HepG2 (cell line): ENCODE data around the gene CMIP. TPM values are rescaled to one million over a fixed set of nuclear protein-coding genes. Genes with fewer than 3 reads are reported as not detected.

Experiments
- ONECUT2 ChIP-seq: sonication (generic); formaldehyde crosslinking; IDR thresholded peaks from 2 replicates; pipeline ENCODE4 v1.4.0; 2020; ENCODE audit warnings: missing genetic modification reagents
- THAP9 ChIP-seq: sonication (generic); formaldehyde crosslinking; IDR thresholded peaks from 2 replicates; pipeline ENCODE4; 2020; ENCODE audit warnings: missing genetic modification reagents, mild to moderate bottlenecking, borderline replicate concordance
- ZFYVE20 ChIP-seq: sonication (generic); formaldehyde crosslinking; IDR thresholded peaks from 2 replicates; pipeline ENCODE4 v1.8.0; 2023; ENCODE audit warnings: low read depth, mild to moderate bottlenecking, moderate library complexity, missing genetic modification reagents, borderline replicate concordance
- ZNF232 ChIP-seq: sonication (generic); formaldehyde crosslinking; IDR thresholded peaks from 2 replicates; pipeline ENCODE4 v1.4.0; 2020; ENCODE audit warnings: missing genetic modification reagents, borderline replicate concordance
- ZNF567 ChIP-seq: sonication (generic); formaldehyde crosslinking; IDR thresholded peaks from 2 replicates; pipeline ENCODE4 v1.8.1; 2023; ENCODE audit warnings: mild to moderate bottlenecking, missing genetic modification reagents, borderline replicate concordance
- ZNF782 ChIP-seq: sonication (generic); formaldehyde crosslinking; IDR thresholded peaks from 2 replicates; pipeline ENCODE4 v1.4.0; 2020; ENCODE audit warnings: missing genetic modification reagents, mild to moderate bottlenecking, borderline replicate concordance
- ZNF883 ChIP-seq: sonication (generic); formaldehyde crosslinking; IDR thresholded peaks from 2 replicates; pipeline ENCODE4 v1.5.1; 2020; ENCODE audit warnings: mild to moderate bottlenecking, missing genetic modification reagents; ENCODE audit errors: not compliant biosample characterization
- ZSCAN21 ChIP-seq: sonication (generic); formaldehyde crosslinking; IDR thresholded peaks from 2 replicates; pipeline ENCODE4 v1.8.0; 2022; ENCODE audit warnings: mild to moderate bottlenecking, missing genetic modification reagents, moderate library complexity, borderline replicate concordance
- ZSCAN22 ChIP-seq: sonication (generic); formaldehyde crosslinking; IDR thresholded peaks from 2 replicates; pipeline ENCODE4 v1.4.0; 2020; ENCODE audit warnings: mild to moderate bottlenecking, missing genetic modification reagents
- ZSCAN5A ChIP-seq: sonication (generic); formaldehyde crosslinking; IDR thresholded peaks from 2 replicates; pipeline ENCODE4 v1.8.0; 2022; ENCODE audit warnings: mild to moderate bottlenecking, missing genetic modification reagents, borderline replicate concordance
- ZZZ3 ChIP-seq: sonication (generic); formaldehyde crosslinking; IDR thresholded peaks from 2 replicates; pipeline ENCODE4 v1.4.0; 2020; ENCODE audit warnings: missing genetic modification reagents, mild to moderate bottlenecking, borderline replicate concordance
- polyA plus RNA-seq, 8 experiments: library from polyadenylated mRNA; depleted of rRNA in 3 of 8; stranded (reverse) in 7 of 8; unstranded in 1 of 8; fragments of >200 nt; fragmentation: Illumina TruSeq in 4 of 8; extraction: Trizol in 4 of 8; gene quantifications; 2 replicates each; pipeline versions ENCODE4 v1.2.1 to v1.2.3, GENCODE V29; 2011 to 2016; ENCODE audit warnings: low read depth in 4 of 8, missing spikeins in 1 of 8, mixed read lengths in 1 of 8; ENCODE audit not compliant: insufficient read depth in 1 of 8
- total RNA-seq, 5 experiments: library from RNA; depleted of rRNA; stranded (reverse); fragments of >200 nt; fragmentation: Illumina TruSeq; extraction: Trizol; gene quantifications; 2 replicates each; pipeline ENCODE4 v1.2.3, GENCODE V29; 2016; ENCODE audit warnings: low read depth in 1 of 5
- TF ChIP-seq, protein P1 (sequence below): sonication (generic); formaldehyde crosslinking; IDR thresholded peaks from 2 replicates; pipeline ENCODE4 v1.5.1; 2020; ENCODE audit warnings: mild to moderate bottlenecking, missing genetic modification reagents, moderate library complexity
- TF ChIP-seq, protein P2 (sequence below): sonication (generic); formaldehyde crosslinking; IDR thresholded peaks from 2 replicates; pipeline ENCODE4 v1.8.0; 2022; ENCODE audit warnings: missing genetic modification reagents, mild to moderate bottlenecking, inconsistent platforms, borderline replicate concordance
- TF ChIP-seq, protein P3 (sequence below): sonication (generic); formaldehyde crosslinking; IDR thresholded peaks from 2 replicates; pipeline ENCODE4 v1.4.0; 2020; ENCODE audit warnings: mild to moderate bottlenecking, missing genetic modification reagents

Gene CMIP
- total and polyA plus RNA-seq, 2 of the 13 experiments (the other 11 are each of a cell fraction or from before 2014, with no cell fraction given), result 10.9 to 18.1 TPM

- TF ChIP-seq, protein P1, sequence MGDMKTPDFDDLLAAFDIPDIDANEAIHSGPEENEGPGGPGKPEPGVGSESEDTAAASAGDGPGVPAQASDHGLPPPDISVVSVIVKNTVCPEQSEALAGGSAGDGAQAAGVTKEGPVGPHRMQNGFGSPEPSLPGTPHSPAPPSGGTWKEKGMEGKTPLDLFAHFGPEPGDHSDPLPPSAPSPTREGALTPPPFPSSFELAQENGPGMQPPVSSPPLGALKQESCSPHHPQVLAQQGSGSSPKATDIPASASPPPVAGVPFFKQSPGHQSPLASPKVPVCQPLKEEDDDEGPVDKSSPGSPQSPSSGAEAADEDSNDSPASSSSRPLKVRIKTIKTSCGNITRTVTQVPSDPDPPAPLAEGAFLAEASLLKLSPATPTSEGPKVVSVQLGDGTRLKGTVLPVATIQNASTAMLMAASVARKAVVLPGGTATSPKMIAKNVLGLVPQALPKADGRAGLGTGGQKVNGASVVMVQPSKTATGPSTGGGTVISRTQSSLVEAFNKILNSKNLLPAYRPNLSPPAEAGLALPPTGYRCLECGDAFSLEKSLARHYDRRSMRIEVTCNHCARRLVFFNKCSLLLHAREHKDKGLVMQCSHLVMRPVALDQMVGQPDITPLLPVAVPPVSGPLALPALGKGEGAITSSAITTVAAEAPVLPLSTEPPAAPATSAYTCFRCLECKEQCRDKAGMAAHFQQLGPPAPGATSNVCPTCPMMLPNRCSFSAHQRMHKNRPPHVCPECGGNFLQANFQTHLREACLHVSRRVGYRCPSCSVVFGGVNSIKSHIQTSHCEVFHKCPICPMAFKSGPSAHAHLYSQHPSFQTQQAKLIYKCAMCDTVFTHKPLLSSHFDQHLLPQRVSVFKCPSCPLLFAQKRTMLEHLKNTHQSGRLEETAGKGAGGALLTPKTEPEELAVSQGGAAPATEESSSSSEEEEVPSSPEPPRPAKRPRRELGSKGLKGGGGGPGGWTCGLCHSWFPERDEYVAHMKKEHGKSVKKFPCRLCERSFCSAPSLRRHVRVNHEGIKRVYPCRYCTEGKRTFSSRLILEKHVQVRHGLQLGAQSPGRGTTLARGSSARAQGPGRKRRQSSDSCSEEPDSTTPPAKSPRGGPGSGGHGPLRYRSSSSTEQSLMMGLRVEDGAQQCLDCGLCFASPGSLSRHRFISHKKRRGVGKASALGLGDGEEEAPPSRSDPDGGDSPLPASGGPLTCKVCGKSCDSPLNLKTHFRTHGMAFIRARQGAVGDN (CRISPR knock-in tag), result peak; percentile 24; the same call in 1 of the 2 replicates
- TF ChIP-seq ZFYVE20 (CRISPR knock-in tag) (no peak), THAP9 (CRISPR knock-in tag) (no peak), ZNF782 (CRISPR knock-in tag) (no peak), ZNF567 (CRISPR knock-in tag) (no peak), ZSCAN21 (CRISPR knock-in tag) (peak; percentile 49; the same call in 1 of the 2 replicates), ZNF232 (CRISPR knock-in tag) (peak; percentile 76; the same call in 1 of the 2 replicates), ZSCAN22 (CRISPR knock-in tag) (no peak), ZZZ3 (no peak), ONECUT2 (CRISPR knock-in tag) (no peak), ZSCAN5A (CRISPR knock-in tag) (no peak), ZNF883 (CRISPR knock-in tag) (peak; percentile 49)
- TF ChIP-seq, protein P2, sequence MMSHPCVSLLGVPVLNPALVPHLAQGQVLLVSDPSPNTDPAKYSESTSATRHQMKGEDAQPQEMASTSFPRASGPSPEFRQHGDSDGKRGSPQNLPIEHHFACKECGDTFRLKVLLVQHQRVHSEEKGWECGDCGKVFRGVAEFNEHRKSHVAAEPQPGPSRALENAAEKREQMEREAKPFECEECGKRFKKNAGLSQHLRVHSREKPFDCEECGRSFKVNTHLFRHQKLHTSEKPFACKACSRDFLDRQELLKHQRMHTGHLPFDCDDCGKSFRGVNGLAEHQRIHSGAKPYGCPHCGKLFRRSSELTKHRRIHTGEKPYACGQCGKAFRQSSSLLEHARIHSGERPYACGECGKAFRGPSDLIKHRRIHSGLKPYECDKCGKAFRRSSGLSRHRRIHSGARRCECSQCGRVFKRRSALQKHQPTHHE, result no peak
- TF ChIP-seq, protein P3, sequence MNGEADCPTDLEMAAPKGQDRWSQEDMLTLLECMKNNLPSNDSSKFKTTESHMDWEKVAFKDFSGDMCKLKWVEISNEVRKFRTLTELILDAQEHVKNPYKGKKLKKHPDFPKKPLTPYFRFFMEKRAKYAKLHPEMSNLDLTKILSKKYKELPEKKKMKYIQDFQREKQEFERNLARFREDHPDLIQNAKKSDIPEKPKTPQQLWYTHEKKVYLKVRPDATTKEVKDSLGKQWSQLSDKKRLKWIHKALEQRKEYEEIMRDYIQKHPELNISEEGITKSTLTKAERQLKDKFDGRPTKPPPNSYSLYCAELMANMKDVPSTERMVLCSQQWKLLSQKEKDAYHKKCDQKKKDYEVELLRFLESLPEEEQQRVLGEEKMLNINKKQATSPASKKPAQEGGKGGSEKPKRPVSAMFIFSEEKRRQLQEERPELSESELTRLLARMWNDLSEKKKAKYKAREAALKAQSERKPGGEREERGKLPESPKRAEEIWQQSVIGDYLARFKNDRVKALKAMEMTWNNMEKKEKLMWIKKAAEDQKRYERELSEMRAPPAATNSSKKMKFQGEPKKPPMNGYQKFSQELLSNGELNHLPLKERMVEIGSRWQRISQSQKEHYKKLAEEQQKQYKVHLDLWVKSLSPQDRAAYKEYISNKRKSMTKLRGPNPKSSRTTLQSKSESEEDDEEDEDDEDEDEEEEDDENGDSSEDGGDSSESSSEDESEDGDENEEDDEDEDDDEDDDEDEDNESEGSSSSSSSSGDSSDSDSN (CRISPR knock-in tag), result no peak
Observed at GRCh38 chr16:81696961-81697615, 252.5 kb downstream of the CMIP start (continued).
